HG03469 (cell line): ENCODE measurements around the gene TAS2R10.
"Not testable (repeated sequence)": the region's sequence is repeated elsewhere in the genome, so short reads cannot be mapped to it uniquely, and the experiment has no call there.

Experiments used
- ATAC-seq: cut with Tn5 transposase; IDR thresholded peaks from one replicate; pipeline ENCODE4 v1.9.1; 2021; ENCODE audit warnings: mild to moderate bottlenecking, moderate library complexity, moderate number of reproducible peaks; ENCODE audit not compliant: unreplicated experiment

TAS2R10 gene, protein sequence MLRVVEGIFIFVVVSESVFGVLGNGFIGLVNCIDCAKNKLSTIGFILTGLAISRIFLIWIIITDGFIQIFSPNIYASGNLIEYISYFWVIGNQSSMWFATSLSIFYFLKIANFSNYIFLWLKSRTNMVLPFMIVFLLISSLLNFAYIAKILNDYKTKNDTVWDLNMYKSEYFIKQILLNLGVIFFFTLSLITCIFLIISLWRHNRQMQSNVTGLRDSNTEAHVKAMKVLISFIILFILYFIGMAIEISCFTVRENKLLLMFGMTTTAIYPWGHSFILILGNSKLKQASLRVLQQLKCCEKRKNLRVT

DNA sequence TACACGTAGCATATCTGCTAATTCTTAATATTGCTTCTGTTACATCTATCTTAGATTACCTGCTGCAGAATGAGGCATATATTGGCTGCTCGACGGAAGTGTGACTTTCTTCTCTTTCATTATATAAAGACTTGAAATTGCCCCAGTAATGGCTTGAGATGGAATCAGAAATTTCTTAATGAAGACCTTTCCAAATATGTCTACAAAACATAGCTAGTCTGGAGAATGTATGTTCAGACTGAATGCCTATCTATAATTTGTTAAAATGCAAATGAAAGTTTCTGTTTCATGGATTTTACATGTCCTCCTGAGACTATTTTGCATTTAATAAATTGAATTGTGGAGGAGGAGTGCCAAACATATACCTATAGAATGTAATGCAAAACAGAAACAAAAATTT, at the start of gene TAS2R10:
Gene TAS2R10 (minus strand): TSS at position 101 of the 400 bp plus-strand sequence. CDS start 89 bp downstream, at position 12.
- no peak for ATAC-seq

DNA sequence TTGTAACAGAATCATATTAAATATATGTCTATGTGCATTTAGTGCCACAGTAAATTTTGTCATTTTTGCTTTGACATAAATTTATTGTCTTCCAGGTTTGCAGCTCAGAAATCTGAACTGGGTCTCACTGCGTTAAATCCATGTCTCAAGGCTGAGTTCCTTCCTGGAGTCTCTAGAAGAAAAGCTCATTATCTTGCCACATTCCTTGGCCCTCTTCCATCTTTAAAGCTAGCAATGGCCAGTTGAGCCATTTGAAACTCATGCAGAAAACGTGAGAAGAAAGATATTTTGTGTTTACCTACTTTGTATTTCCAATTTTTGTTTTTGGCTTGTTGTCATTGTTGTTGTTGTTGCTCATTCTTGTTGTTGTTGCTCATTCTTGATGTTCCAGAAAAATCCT, 47.2 kb upstream of the TAS2R10 start:
- ATAC-seq = no peak

DNA sequence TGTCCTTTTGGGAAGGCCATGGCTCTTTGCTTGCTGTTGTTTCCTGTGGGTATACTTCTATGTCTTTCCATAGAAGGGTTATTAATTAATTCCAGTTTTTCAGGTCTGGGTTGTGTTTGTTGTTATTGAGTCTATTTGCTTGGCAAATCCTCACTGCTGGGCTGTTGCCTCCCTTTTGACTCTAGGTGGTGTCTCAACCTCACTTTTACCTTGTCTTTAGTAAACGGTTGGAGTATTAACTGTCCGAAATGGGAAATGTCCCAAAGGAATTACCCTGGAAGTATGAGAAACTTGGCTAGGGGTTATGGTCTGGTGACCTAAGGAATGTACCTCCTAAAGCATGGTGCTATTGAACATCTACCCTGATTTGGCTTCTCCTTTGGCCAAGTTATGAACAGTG, 41.2 kb upstream of the TAS2R10 start:
- ATAC-seq = no peak

DNA sequence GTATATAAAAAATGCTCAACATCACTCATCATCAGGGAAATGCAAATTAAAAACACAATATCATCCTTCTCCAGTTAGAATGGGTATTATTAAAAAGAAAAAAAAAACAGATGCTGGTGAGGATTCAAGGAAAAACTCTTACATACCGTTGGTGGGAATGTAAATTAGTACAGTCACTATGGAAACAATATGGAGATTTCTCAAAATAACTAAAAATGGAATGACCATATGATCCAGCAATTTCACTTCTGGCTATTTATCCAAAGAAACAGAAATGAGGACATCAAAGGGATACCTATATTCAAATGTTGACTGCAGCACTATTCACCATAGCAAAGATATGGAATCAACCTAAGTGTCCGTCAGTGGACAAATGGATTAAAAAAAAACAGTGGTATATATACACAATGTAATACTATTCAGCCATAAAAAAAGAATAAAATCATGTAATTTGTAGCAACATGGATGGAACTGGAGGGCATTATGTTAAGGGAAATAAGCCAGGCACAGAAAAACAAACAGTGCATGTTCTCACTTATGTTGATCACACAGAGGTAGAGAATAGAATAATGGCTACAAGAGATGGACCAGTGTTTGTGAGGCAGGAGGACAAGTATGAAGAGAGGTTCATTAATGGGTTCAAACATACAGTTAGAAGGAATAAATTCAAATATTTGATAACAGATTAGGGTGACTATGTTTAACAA, 37.5 kb upstream of the TAS2R10 start:
- no peak for ATAC-seq

DNA sequence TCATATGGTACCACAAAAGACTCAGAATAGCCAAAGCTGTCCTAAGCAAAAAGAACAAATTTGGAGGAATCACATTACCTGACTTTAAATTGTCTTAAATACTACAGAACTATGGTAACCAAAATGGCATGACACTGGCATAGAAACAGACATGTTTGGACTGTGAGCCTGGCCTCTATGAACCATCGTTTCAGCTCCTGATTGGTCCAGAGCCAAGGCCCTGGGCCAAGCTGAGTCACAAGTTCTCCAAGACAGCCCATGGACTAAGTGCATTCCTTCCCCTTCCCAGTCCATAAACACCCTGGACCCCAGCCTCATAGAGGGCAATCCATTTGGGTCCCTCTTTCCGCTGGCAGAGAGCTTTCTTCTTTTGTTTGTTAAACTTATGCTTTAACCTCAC, 35.2 kb upstream of the TAS2R10 start:
- ATAC-seq = no peak

DNA sequence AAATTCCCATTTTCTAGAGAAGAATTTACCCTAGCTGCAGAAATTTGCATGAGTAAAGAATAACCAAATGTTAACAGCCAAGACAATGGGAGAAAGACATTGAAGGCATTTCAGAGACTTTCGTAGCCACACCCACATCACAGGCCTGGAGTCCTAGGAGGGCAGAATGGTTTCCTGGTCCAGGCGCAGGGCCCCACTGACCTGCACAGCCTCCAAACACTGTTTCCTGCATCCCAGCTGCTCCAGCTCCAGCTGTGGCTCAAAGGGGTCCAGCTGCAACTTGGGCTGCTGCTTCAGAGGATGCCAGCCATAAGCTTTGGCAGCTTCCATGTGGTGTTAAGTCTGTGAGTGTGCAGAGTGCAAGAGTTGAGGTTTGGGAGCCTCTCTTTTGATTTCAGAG, 29.6 kb upstream of the TAS2R10 start:
- no peak for ATAC-seq

DNA sequence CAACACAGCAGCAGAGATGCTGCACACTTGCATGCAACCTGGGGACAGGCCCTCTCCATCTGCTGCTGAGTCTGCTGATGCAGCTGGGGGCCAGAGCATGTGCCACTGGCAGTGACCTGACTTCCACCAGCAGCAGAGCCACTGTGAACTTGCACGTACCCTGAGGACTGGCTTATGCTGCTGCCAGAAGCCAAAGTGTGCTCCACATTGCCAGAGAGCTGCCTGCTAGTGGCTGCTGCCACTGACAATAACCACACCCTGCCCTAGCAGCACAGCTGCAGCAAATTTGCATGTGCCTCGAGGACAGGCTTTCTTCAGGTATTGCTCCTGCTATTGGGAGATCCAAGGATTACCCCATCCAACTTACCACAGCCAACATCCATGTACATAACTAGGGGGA, 27.6 kb upstream of the TAS2R10 start:
- ATAC-seq = no peak

DNA sequence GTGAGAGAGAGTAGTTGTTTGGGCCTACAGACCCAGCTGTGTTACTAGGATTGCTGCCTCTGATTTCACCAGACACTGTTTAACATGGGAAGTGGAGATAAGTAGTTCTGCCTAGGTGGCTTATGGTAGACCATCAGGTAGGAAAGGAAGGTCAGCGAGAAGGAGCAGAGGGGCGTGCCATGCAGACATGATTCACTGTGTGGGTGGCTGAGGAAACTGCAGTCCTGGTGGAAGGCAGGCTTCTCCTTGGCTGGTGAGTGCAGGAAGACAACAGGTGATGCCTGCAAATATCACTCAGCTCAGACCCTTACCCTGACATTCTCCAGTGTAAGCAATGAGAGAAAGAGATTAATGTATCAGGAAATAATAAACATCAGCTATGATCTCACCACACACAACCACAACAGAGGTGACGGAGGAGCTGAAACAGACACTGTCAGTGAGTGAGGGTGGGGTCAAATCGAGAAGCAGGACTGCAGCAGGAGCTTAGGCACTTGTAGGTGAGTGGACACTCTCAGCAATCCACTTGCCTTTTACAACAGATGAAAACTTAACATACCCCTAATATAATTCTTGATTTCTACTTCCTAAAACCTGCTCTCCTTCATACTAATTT, 25.2 kb upstream of the TAS2R10 start:
- ATAC-seq = no peak

DNA sequence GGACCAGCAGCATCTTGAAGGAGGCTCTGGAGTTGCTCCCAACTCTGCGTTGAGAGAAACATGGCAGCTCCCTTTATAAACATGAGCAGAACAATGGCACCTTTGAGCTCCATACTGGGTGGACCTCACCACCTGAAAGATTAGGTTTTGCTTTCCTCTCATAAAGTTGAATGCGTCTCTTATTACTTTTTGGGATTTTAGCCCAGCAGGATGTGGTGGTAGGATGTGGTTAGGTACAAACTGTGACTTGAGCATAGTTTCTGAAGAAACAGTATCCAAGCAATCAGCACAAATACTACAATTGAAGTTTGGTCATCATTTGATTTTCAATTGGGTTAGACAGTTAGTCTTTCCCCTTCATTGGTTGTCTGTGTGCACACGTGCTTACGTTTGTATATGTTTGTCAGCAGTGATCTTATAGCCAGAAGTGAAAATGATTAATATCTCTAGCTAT, 23.3 kb upstream of the TAS2R10 start, which contains the start of gene PRR4:
Gene PRR4 (minus strand): TSS at position 51 of the 454 bp plus-strand sequence. CDS start 38 bp downstream, at position 13.
- ATAC-seq = no peak

DNA sequence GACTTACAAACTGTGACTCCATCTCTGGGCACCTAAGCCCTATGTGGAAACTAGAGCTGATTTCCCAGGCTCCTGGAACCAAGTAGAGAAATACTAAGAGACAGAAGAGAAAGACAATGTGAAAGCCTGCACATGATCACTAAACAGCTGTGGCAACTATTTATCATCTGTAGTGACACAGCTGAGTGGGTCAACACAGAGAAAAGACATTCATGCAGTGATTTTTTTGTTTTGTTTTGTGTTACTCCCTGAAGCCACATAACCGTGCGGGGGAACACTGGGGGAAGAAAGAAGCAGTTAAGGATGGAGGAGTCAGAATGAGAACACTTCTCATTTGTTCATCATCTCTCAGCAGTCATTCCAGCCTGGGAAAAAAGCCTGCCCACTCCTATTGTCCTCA, 21.6 kb upstream of the TAS2R10 start:
- no peak for ATAC-seq

DNA sequence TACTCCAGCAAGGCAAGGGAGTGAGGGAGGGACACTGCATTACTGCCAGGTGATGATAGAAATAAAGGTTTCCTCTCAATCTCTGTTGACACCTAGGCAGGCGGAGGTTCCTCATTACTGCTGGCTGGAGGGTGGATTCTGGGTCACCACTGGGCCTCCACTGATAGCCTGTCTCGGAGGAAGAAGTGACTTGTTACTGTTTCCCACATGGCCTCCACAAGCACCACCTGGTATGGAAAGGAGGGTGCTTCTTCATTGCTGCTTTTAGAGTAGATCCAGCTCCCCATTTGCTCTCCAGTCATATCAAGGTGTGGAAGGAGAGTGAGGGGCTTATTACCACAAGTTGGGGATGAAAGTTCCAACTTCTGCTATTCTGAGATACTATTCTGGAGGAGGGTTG, 16.7 kb upstream of the TAS2R10 start:
- ATAC-seq = no peak

DNA sequence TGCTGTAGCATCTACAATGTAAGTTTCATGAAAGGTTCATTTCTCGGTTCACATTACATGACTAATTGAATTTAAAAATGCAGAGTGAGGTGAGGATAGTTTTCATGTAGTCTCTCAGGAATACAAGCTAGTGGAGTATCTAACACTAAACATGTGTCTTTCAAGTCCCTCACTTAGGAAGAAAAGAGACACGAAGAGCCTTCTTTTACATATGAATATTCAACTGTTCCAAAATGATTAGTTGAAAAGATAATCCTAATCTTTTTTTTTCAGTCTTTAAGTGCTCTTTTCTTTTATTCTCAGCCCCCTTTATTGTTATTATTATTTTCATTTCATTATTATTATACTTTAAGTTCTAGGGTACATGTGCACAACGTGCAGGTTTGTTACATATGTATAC, 12.3 kb upstream of the TAS2R10 start:
- ATAC-seq = no peak

DNA sequence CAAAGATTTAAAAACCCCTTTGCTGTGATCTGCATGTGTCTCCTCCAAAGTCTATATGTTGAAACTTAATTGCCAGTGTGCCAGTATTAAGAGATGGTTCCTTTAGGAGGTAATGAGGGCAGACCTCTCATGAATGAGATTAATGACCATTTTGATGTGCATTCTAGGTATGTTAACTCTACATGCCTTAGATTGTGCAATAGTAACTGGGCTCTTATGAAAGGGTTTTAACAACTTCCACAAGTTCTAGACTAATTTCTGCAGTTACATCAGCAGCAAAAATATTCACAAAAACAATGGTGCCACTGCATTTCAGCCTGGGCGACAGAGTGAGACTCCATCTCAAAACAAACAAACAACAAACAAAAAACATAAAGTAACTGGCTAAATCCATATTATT, 3.8 kb upstream of the TAS2R10 start:
- ATAC-seq = no peak

DNA sequence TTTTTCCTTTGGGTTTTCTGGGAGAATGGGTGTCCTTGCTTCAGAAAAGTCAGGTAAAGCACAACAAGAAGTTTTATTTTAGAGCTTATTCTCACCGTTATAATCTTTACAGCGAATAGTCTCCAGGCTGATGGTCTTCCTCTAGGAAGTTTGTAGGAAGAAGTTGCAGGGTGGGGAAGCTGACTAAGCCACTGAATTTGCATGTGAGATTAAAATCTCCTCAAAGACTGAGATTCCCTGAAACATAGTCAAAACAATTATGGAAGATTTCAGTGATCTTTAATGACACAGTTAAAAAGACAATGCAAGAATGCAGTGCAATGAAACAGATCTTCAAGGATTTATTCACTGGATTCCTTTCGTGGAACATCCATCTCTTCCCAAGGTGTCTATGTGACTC, 1.2 kb downstream of the TAS2R10 start:
- no peak for ATAC-seq

DNA sequence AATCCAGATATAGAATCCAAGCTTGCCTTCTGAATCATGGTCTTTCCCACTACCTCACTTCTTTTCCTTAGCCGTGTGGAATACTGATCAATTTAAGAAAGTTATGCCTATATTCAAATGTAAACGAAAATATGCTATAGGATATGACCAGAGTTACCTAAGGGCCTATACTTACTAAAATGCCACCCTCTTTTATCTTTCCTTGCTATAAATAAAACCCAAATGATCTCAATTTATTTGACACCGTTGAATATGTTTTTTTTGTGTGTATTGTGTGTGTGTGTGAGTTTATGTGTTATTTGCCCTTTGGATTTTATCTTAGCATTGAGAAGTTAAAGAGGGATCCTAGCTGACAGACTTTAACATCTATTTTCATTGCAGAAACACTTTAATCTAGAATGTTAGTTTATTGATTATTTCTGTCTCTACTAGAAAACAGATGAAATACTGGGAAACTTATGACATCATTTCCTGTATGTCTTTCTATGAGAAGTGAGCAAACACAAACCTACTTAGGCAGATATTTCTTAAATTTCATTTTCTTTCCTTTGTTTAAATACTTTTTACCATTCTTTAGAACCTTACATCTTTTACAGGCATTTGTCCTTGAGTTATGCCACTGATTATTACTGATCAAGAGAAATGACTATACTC, 14.1 kb downstream of the TAS2R10 start:
- ATAC-seq = no peak

DNA sequence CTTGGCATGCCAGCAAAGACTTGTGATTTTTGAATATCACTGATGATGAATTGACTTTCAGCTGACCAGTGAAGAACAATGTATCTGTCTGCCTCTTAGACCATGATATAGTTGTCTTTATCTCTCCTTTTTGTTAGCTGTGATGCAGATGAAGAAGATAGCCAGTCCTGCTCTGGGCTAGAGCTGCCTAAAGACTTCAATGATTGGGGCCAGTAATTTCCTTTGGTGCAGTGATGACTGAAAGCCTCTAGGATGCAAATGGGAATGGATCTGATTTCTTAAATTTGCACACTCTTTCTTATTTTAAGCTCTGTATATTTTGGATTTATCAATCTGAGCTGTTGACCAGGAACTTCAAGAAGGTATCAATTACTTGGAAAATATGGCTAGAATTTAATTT, 16.1 kb downstream of the TAS2R10 start, which contains the start of gene TAS2R9:
Gene TAS2R9 (minus strand): TSS at position 101 of the 400 bp plus-strand sequence. CDS start 93 bp downstream, at position 8.
- no peak for ATAC-seq

DNA sequence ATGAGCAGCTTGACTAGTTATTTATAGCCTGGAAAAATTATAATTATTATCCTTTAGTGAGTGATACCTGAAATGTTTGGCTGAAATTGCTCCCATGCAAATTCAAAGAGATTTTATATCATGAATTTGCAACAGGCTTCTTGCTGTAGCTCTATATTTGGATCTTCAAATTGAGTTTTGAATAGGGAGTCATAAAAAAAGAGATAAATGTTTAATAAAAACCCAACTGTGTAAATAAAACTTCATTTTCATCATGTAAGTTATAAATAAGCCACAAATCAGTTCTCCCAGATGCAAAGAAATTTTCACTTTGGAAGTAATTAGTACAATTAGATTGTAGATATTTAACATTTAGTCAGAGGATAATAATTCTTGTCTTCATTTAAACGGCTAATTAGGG, 19.0 kb downstream of the TAS2R10 start, which contains the start of gene TAS2R8:
Gene TAS2R8 (minus strand): TSS at position 101 of the 400 bp plus-strand sequence. CDS start 306 bp downstream, outside the sequence.
- no peak for ATAC-seq

DNA sequence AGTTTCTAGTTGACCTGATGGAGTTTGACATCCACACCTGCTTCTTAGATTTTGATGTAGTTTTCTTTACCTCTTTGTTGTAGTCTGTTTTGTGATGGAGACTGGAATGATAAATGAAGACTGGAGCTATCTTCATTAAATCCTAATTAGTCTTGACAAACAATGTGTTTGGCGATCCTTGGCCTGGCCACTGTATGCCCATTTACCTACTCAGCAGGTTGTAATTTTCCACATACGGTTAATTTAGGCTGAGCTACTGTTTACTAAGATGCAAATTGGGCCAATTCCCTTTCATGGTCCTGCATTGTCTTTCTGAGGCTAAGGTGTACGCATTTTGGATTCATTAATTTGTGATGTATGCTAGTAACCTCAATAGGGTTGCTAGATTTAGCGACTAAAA, 23.6 kb downstream of the TAS2R10 start, which contains the start of gene TAS2R7:
Gene TAS2R7 (minus strand): TSS at position 41 of the 400 bp plus-strand sequence. CDS start 57 bp downstream, outside the sequence.
- ATAC-seq = no peak

DNA sequence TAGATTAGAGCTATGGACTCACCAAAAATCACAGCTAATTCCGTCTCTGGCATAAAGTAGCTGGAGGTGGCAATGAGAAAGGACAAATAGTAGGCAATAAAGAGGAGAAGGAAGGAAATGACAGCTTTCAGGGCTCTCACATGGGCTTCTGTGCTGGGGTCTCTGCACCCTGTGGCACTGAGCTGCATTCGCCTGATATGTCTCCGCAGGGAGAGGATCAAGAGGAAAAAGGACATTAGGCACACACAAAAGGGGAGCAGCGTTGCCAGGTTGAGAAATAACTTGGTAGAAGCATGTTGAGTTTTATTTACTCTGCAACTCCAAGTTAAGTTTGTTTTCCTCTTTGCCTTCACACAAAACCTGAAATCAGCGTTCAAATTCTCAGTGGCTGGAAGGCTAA, 24.4 kb downstream of the TAS2R10 start:
- no peak for ATAC-seq

DNA sequence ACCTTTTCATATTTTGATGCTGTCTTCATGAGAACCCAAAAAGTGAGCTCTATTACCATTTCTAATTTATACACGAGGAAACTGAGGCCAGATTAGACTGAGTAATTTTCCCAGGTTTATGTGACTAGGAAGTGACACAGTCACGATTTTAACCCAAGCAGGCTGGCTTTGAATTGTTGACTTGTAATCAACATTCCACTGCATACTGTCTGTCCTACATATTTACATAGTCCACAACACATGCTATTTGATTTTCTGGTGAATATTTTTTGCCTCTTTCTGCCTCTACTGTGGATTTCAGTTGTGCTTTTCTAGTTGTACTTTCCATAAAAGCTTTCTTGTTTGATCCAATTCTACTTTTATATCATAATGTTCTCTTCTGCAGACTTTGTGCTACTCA, 31.9 kb downstream of the TAS2R10 start:
- no peak for ATAC-seq

DNA sequence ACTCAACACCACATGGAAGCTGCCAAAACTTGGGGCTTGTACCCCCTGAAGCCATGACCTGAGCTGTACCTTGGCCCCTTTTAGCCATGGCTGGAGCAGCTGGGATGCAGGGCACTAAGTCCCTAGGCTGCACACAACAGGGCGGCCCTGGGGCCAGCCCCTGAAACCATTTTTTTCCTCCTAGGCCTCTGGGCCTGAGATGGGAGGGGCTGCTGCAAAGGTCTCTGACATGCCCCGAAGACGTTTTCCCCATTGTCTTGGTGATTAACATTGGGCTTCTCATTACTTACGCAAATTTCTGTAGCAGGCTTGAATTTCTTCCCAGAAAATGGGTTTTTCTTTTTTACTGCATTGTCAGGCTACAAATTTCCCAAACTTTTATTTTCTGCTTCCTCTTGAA, 34.4 kb downstream of the TAS2R10 start:
- ATAC-seq = not testable (repeated sequence)
